NB4 (cell line): ENCODE results near the gene BOK.

Experiments used
- DNase-seq: peaks from one replicate; pipeline ENCODE4 v3.0.0; 2010; ENCODE audit warnings: low read depth
- H3K4me3 ChIP-seq: one replicate; pipeline ENCODE4 v1.5.1; 2011; ENCODE audit warnings: mild to moderate bottlenecking, low read depth, low read length, moderate library complexity
- CTCF ChIP-seq: IDR thresholded peaks from one replicate; pipeline ENCODE4 v1.5.1; 2012; ENCODE audit warnings: low read depth, low read length
- MAX ChIP-seq: IDR thresholded peaks from 2 replicates; pipeline ENCODE4 v1.6.1; 2011; ENCODE audit warnings: low read depth, low read length
- MYC ChIP-seq: IDR thresholded peaks from 2 replicates; pipeline ENCODE4 v1.6.1; 2011; ENCODE audit warnings: low read depth, low read length
- POLR2A ChIP-seq: IDR thresholded peaks from 2 replicates; pipeline ENCODE4 v1.6.1; 2011; ENCODE audit warnings: mild to moderate bottlenecking; ENCODE audit not compliant: insufficient read length; ENCODE audit errors: extremely low read depth

Gene BOK

GRCh38 chr2:241615522-241616052, 57.0 kb downstream of the BOK start:
- H3K4me3 ChIP-seq = no peak overlapping the region
- no peak for TF ChIP-seq MYC
- no peak for TF ChIP-seq MAX
- TF ChIP-seq CTCF = no peak
- no peak for TF ChIP-seq POLR2A
- no peak for DNase-seq

GRCh38 chr2:241616168-241617125, 57.9 kb downstream of the BOK start:
- DNase-seq = no peak
- TF ChIP-seq MYC (no peak), POLR2A (no peak), MAX (no peak), CTCF (no peak)
- H3K4me3 ChIP-seq = no peak overlapping the region

GRCh38 chr2:241617431-241618154, 59.0 kb downstream of the BOK start:
- no peak for DNase-seq
- TF ChIP-seq MAX (no peak), POLR2A (no peak), MYC (no peak), CTCF (no peak)
- H3K4me3 ChIP-seq = no peak overlapping the region

- DNase-seq = no peak
- no peak overlapping the region for H3K4me3 ChIP-seq
- TF ChIP-seq CTCF (no peak), POLR2A (no peak), MYC (no peak), MAX (no peak)
These were observed 59.8 kb downstream of the BOK start for GRCh38 chr2:241618296-241618805.

GRCh38 chr2:241618829-241619228, 60.3 kb downstream of the BOK start:
- H3K4me3 ChIP-seq = no peak overlapping the region
- TF ChIP-seq CTCF (no peak), POLR2A (no peak), MYC (no peak), MAX (no peak)
- no peak for DNase-seq
